HEK293 (cell line): ENCODE data around the gene ADCYAP1R1.

Experiments used
- CTCF ChIA-PET: fragments of 350-600 bp; formaldehyde crosslinking; extraction: SDS; loops from one replicate; lab custom pipeline; 2021; ENCODE audit warnings: antibody characterized with exemption; lab: Yijun Ruan, JAX
- POLR2A ChIA-PET: fragments of 300-600 bp; formaldehyde crosslinking; extraction: SDS; loops from one replicate; lab custom pipeline; 2020; ENCODE audit warnings: antibody characterized with exemption, inconsistent platforms; lab: Yijun Ruan, JAX
- H3K27ac ChIP-seq: fragments of 200-500 bp; sonication (Bioruptor generic); 2 replicates; pipeline ENCODE4 v1.5.1; 2014; ENCODE audit warnings: low read depth, low read length, control low read depth, inconsistent platforms; ENCODE audit errors: extremely low read depth
- H3K36me3 ChIP-seq, 2 experiments: fragments of 200-500 bp in 1 of 2; sonication (Bioruptor generic) in 1 of 2; 1 replicate in 1 of 2; 2 replicates in 1 of 2; pipeline ENCODE4 v1.5.1; 2014 to 2017; ENCODE audit warnings: inconsistent platforms in 2 of 2, low read length in 2 of 2; ENCODE audit not compliant: control insufficient read depth in 2 of 2, insufficient read depth in 1 of 2
- H3K4me1 ChIP-seq: fragments of 200-500 bp; sonication (Bioruptor generic); 2 replicates; pipeline ENCODE4 v1.5.1; 2014; ENCODE audit warnings: mild to moderate bottlenecking, low read length, inconsistent platforms; ENCODE audit not compliant: control insufficient read depth, insufficient read depth
- H3K4me3 ChIP-seq: 2 replicates; pipeline ENCODE4 v1.5.1; 2011; ENCODE audit warnings: low read depth, mild to moderate bottlenecking, control low read depth, low read length, moderate library complexity
- H3K9me3 ChIP-seq: fragments of 200-500 bp; sonication (Bioruptor generic); 2 replicates; pipeline ENCODE4 v1.5.1; 2014; ENCODE audit warnings: low read depth, low read length, inconsistent platforms; ENCODE audit not compliant: control insufficient read depth, insufficient read depth
- BCL11A ChIP-seq: fragments of 450-650 bp; formaldehyde crosslinking; IDR thresholded peaks from 2 replicates; pipeline ENCODE4 v1.5.1; 2016; ENCODE audit warnings: low read depth, missing biosample characterization, missing genetic modification characterization
- FEZF1 ChIP-seq: fragments of 450-650 bp; formaldehyde crosslinking; IDR thresholded peaks from 2 replicates; pipeline ENCODE4 v1.5.1; 2016; ENCODE audit warnings: missing biosample characterization, missing genetic modification characterization
- GLI2 ChIP-seq: fragments of 450-650 bp; formaldehyde crosslinking; IDR thresholded peaks from 2 replicates; pipeline ENCODE4; 2017; ENCODE audit warnings: missing biosample characterization, missing genetic modification characterization, low read depth, borderline replicate concordance
- HOXA7 ChIP-seq: sonication (generic); formaldehyde crosslinking; IDR thresholded peaks from 2 replicates; pipeline ENCODE4 v1.8.1; 2022; ENCODE audit warnings: missing genetic modification reagents, borderline replicate concordance
- KLF7 ChIP-seq: fragments of 450-650 bp; formaldehyde crosslinking; IDR thresholded peaks from 2 replicates; pipeline ENCODE4 v1.5.1; 2016; ENCODE audit warnings: missing biosample characterization, missing genetic modification characterization, borderline replicate concordance
- PRDM1 ChIP-seq: fragments of 450-650 bp; formaldehyde crosslinking; IDR thresholded peaks from 2 replicates; pipeline ENCODE4; 2016; ENCODE audit warnings: missing biosample characterization, missing genetic modification characterization
- RBAK ChIP-seq: fragments of 450-650 bp; formaldehyde crosslinking; IDR thresholded peaks from 2 replicates; pipeline ENCODE4 v1.5.1; 2016; ENCODE audit warnings: missing biosample characterization, missing genetic modification characterization
- SP2 ChIP-seq: fragments of 450-650 bp; formaldehyde crosslinking; IDR thresholded peaks from 2 replicates; pipeline ENCODE4 v1.5.1; 2016; ENCODE audit warnings: missing biosample characterization, missing genetic modification characterization
- TCF7L2 ChIP-seq: IDR thresholded peaks from 2 replicates; pipeline ENCODE4 v1.6.1; 2011; ENCODE audit warnings: low read depth, mild to moderate bottlenecking, inconsistent platforms, low read length, moderate library complexity, borderline replicate concordance
- WT1 ChIP-seq: fragments of 450-650 bp; formaldehyde crosslinking; IDR thresholded peaks from 2 replicates; pipeline ENCODE4 v1.5.1; 2016; ENCODE audit warnings: missing biosample characterization, missing genetic modification characterization
- ZBTB20 ChIP-seq: fragments of 450-650 bp; formaldehyde crosslinking; IDR thresholded peaks from 2 replicates; pipeline ENCODE4 v1.5.1; 2016; ENCODE audit warnings: missing biosample characterization, missing genetic modification characterization
- ZBTB21 ChIP-seq: fragments of 450-650 bp; formaldehyde crosslinking; IDR thresholded peaks from 2 replicates; pipeline ENCODE4 v1.5.1; 2017; ENCODE audit warnings: missing biosample characterization, missing genetic modification characterization
- ZFP69B ChIP-seq: fragments of 450-650 bp; formaldehyde crosslinking; IDR thresholded peaks from 2 replicates; pipeline ENCODE4 v1.5.1; 2016; ENCODE audit warnings: missing biosample characterization, missing genetic modification characterization
- ZIC2 ChIP-seq: fragments of 450-650 bp; formaldehyde crosslinking; IDR thresholded peaks from 2 replicates; pipeline ENCODE4 v1.5.1; 2016; ENCODE audit warnings: missing biosample characterization, missing genetic modification characterization
- ZNF2 ChIP-seq: fragments of 450-650 bp; formaldehyde crosslinking; IDR thresholded peaks from 2 replicates; pipeline ENCODE4 v1.5.1; 2016; ENCODE audit warnings: missing biosample characterization, missing genetic modification characterization
- ZNF521 ChIP-seq: fragments of 450-650 bp; formaldehyde crosslinking; IDR thresholded peaks from 2 replicates; pipeline ENCODE4 v1.5.1; 2017; ENCODE audit warnings: missing biosample characterization, mild to moderate bottlenecking, missing genetic modification characterization
- ZNF548 ChIP-seq: fragments of 450-650 bp; formaldehyde crosslinking; IDR thresholded peaks from 2 replicates; pipeline ENCODE4 v1.5.1; 2016; ENCODE audit warnings: missing biosample characterization, missing genetic modification characterization
- ZNF624 ChIP-seq: fragments of 450-650 bp; formaldehyde crosslinking; IDR thresholded peaks from 2 replicates; pipeline ENCODE4 v1.5.1; 2017; ENCODE audit warnings: missing biosample characterization, missing genetic modification characterization
- ZNF626 ChIP-seq: fragments of 450-650 bp; sonication (Bioruptor Pico); formaldehyde crosslinking; IDR thresholded peaks from 2 replicates; pipeline ENCODE4 v1.5.1; 2018; ENCODE audit warnings: missing biosample characterization, missing genetic modification characterization, inconsistent platforms
- ZNF629 ChIP-seq: fragments of 450-650 bp; formaldehyde crosslinking; IDR thresholded peaks from 2 replicates; pipeline ENCODE4 v1.5.1; 2017; ENCODE audit warnings: missing biosample characterization, missing genetic modification characterization
- ZNF701 ChIP-seq: fragments of 450-650 bp; formaldehyde crosslinking; IDR thresholded peaks from 2 replicates; pipeline ENCODE4 v1.5.1; 2016; ENCODE audit warnings: missing biosample characterization, missing genetic modification characterization
- ZNF776 ChIP-seq: fragments of 450-650 bp; formaldehyde crosslinking; IDR thresholded peaks from 2 replicates; pipeline ENCODE4 v1.5.0; 2017; ENCODE audit warnings: missing biosample characterization, missing genetic modification characterization, borderline replicate concordance
- TF ChIP-seq, protein P1 (sequence below): fragments of 450-650 bp; formaldehyde crosslinking; IDR thresholded peaks from 2 replicates; pipeline ENCODE4 v1.5.1; 2016; ENCODE audit warnings: missing biosample characterization, missing genetic modification characterization
- TF ChIP-seq, protein P2 (sequence below): fragments of 450-650 bp; formaldehyde crosslinking; IDR thresholded peaks from 2 replicates; pipeline ENCODE4; 2016; ENCODE audit warnings: missing biosample characterization, missing genetic modification characterization
- TF ChIP-seq, protein P3 (sequence below): fragments of 450-650 bp; formaldehyde crosslinking; IDR thresholded peaks from 2 replicates; pipeline ENCODE4 v1.5.1; 2016; ENCODE audit warnings: missing biosample characterization, missing genetic modification characterization, borderline replicate concordance
- TF ChIP-seq, protein P4 (sequence below): fragments of 450-650 bp; formaldehyde crosslinking; IDR thresholded peaks from 2 replicates; pipeline ENCODE4 v1.5.1; 2017; ENCODE audit warnings: missing biosample characterization, missing genetic modification characterization

The ADCYAP1R1 gene

DNA sequence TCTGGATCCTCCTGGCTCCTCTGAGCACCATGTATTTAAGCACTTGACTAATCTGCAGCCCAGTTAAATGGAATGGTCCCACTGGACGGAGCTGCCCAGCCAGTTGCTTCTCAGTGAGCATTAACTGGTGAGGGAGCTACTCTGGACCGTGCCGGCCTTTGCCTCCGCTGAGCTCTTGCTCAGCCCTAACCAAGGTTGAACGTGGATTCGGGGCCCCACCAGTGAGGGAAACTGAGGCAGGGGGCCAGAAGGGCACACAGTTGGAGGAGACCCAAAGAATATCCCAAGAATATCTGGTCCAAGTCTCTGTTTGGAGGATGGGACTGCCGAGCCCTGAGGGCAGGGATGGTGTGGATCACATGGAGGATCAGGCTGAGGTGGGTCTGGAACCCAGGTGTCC is 13.7 kb downstream of the ADCYAP1R1 start:
- H3K4me1 ChIP-seq: no peaks in the 10 kb centered on the region
- TF ChIP-seq ZFP69B (tag by site-specific recombination) (no peak), ZNF548 (tag by site-specific recombination) (no peak), SP2 (no peak), WT1 (no peak), ZBTB21 (tag by site-specific recombination) (no peak), ZNF776 (tag by site-specific recombination) (no peak), PRDM1 (tag by site-specific recombination) (no peak), ZBTB20 (no peak), KLF7 (tag by site-specific recombination) (no peak), ZNF626 (no peak), FEZF1 (tag by site-specific recombination) (no peak), ZNF629 (tag by site-specific recombination) (no peak), RBAK (tag by site-specific recombination) (no peak), ZNF701 (tag by site-specific recombination) (no peak), ZNF521 (tag by site-specific recombination) (no peak), HOXA7 (CRISPR knock-in tag) (no peak)
- TF ChIP-seq, protein P1, sequence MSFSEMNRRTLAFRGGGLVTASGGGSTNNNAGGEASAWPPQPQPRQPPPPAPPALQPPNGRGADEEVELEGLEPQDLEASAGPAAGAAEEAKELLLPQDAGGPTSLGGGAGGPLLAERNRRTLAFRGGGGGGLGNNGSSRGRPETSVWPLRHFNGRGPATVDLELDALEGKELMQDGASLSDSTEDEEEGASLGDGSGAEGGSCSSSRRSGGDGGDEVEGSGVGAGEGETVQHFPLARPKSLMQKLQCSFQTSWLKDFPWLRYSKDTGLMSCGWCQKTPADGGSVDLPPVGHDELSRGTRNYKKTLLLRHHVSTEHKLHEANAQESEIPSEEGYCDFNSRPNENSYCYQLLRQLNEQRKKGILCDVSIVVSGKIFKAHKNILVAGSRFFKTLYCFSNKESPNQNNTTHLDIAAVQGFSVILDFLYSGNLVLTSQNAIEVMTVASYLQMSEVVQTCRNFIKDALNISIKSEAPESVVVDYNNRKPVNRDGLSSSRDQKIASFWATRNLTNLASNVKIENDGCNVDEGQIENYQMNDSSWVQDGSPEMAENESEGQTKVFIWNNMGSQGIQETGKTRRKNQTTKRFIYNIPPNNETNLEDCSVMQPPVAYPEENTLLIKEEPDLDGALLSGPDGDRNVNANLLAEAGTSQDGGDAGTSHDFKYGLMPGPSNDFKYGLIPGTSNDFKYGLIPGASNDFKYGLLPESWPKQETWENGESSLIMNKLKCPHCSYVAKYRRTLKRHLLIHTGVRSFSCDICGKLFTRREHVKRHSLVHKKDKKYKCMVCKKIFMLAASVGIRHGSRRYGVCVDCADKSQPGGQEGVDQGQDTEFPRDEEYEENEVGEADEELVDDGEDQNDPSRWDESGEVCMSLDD (tag by site-specific recombination): no peak
- TF ChIP-seq, protein P2, sequence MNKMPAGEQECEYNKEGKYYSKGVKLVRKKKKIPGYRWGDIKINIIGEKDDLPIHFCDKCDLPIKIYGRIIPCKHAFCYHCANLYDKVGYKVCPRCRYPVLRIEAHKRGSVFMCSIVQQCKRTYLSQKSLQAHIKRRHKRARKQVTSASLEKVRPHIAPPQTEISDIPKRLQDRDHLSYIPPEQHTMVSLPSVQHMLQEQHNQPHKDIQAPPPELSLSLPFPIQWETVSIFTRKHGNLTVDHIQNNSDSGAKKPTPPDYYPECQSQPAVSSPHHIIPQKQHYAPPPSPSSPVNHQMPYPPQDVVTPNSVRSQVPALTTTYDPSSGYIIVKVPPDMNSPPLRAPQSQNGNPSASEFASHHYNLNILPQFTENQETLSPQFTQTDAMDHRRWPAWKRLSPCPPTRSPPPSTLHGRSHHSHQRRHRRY (tag by site-specific recombination): no peak
- no peak overlapping the region for H3K27ac ChIP-seq
- ChIA-PET CTCF (no interaction called here), POLR2A (no interaction called here)
- H3K9me3 ChIP-seq: no peaks in the 10 kb centered on the region
- H3K36me3 ChIP-seq: no peaks in the 10 kb centered on the region
- no peak overlapping the region for H3K4me3 ChIP-seq

DNA sequence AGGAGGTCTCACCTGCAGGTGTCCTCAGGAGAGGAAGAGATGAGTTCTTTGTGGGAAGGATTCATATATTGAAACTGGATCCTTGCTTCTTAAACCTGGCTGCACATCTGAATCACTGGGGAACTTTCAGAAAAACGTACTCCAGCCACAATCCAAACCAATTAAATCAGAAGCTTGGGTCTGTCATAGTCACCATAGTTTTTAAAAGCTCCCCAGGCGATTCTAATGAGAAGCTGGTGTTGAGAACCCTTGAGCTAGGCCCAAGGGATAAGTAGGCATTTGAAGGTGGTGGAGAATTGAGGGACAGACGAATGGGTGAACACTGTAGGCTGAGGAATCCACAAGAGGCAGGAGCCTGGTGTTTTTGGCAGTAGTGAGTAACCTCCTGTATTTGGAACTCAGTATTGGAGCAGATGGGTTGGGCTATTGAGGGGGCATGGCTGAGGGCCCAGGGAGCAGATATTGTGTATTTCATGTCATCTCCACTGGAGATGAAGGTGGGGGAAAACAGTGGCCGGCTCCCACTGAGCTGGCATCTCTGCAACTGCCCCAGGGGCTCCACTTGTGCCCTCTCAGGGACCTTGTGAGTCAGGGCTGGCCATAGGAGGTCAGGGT is 14.5 kb downstream of the ADCYAP1R1 start:
- no peaks in the 10 kb centered on the region for H3K36me3 ChIP-seq
- ChIA-PET POLR2A (no interaction called here), CTCF (interaction anchor here (0.7 to 0.9 kb wide), 2 partner anchors 56 to 83 kb away, joined by 3 to 5 read pairs; no protein-coding TSS in a partner anchor)
- H3K4me1 ChIP-seq: no peaks in the 10 kb centered on the region
- no peaks in the 10 kb centered on the region for H3K9me3 ChIP-seq
- TF ChIP-seq ZIC2 (peak; percentile 25; the same call in 1 of the 2 replicates), BCL11A (tag by site-specific recombination) (no peak)
- H3K27ac ChIP-seq: no peak overlapping the region
- H3K4me3 ChIP-seq: no peak overlapping the region

DNA sequence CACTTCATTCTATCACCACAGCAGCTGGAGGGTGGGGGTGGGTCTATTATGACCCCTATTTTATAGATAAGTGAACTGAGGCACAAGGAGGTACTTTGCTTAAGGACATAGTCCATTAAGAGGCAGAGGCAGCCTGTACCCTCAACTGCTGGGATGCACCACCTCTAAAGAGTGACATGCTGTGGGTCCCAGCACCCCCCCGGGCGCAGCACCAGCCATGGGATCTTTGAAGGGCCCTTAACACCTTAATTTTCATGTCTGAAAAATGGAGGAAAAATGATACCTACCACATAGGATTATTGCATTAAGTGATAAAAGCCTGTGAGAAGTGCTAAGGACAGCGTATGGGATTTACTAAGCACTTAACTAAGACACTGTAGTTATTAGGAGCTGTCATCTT is 15.4 kb downstream of the ADCYAP1R1 start:
- Histone ChIP-seq H3K27ac (no peak overlapping the region), H3K36me3 (no peaks in the 10 kb centered on the region), H3K9me3 (no peaks in the 10 kb centered on the region), H3K4me1 (no peaks in the 10 kb centered on the region), H3K4me3 (no peak overlapping the region)
- POLR2A ChIA-PET: no interaction called here
- CTCF ChIA-PET: interaction anchor here (0.9 kb wide), 1 partner anchor 84 kb away, joined by 5 read pairs; no protein-coding TSS in a partner anchor
- TF ChIP-seq TCF7L2: no peak
- TF ChIP-seq, protein P3, sequence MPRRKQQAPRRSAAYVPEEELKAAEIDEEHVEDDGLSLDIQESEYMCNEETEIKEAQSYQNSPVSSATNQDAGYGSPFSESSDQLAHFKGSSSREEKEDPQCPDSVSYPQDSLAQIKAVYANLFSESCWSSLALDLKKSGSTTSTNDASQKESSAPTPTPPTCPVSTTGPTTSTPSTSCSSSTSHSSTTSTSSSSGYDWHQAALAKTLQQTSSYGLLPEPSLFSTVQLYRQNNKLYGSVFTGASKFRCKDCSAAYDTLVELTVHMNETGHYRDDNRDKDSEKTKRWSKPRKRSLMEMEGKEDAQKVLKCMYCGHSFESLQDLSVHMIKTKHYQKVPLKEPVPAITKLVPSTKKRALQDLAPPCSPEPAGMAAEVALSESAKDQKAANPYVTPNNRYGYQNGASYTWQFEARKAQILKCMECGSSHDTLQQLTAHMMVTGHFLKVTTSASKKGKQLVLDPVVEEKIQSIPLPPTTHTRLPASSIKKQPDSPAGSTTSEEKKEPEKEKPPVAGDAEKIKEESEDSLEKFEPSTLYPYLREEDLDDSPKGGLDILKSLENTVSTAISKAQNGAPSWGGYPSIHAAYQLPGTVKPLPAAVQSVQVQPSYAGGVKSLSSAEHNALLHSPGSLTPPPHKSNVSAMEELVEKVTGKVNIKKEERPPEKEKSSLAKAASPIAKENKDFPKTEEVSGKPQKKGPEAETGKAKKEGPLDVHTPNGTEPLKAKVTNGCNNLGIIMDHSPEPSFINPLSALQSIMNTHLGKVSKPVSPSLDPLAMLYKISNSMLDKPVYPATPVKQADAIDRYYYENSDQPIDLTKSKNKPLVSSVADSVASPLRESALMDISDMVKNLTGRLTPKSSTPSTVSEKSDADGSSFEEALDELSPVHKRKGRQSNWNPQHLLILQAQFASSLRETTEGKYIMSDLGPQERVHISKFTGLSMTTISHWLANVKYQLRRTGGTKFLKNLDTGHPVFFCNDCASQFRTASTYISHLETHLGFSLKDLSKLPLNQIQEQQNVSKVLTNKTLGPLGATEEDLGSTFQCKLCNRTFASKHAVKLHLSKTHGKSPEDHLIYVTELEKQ: no peak
- TF ChIP-seq ZNF2 (tag by site-specific recombination): no peak
- no peak for TF ChIP-seq ZNF624
- TF ChIP-seq GLI2 (tag by site-specific recombination): no peak
- TF ChIP-seq, protein P4, sequence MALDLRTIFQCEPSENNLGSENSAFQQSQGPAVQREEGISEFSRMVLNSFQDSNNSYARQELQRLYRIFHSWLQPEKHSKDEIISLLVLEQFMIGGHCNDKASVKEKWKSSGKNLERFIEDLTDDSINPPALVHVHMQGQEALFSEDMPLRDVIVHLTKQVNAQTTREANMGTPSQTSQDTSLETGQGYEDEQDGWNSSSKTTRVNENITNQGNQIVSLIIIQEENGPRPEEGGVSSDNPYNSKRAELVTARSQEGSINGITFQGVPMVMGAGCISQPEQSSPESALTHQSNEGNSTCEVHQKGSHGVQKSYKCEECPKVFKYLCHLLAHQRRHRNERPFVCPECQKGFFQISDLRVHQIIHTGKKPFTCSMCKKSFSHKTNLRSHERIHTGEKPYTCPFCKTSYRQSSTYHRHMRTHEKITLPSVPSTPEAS (tag by site-specific recombination): no peak
